Karpas-422 (cell line): ENCODE measurements around the gene COMMD4. TPM values are rescaled to one million over a fixed set of nuclear protein-coding genes. Genes with fewer than 3 reads are reported as not detected.

ENCODE experiments used
- DNase-seq: peaks from one replicate; pipeline ENCODE4 v3.0.0-alpha.2; 2015
- H2AFZ ChIP-seq: fragments of 200-600 bp; sonication (generic); 2 replicates; pipeline ENCODE4 v1.6.1; 2014; ENCODE audit warnings: antibody characterized with exemption, low read length, mixed read lengths
- H3K27ac ChIP-seq: fragments of 200-600 bp; sonication (generic); 2 replicates; pipeline ENCODE4 v1.5.1; 2014; ENCODE audit warnings: mild to moderate bottlenecking, low read length, moderate library complexity
- H3K27me3 ChIP-seq: fragments of 200-600 bp; sonication (generic); 2 replicates; pipeline ENCODE4 v1.6.1; 2014; ENCODE audit warnings: low read length, mixed read lengths
- H3K36me3 ChIP-seq: fragments of 200-600 bp; sonication (generic); 2 replicates; pipeline ENCODE4 v1.6.1; 2014; ENCODE audit warnings: low read length, mixed read lengths; ENCODE audit not compliant: insufficient read depth
- H3K4me1 ChIP-seq: fragments of 200-600 bp; sonication (generic); 2 replicates; pipeline ENCODE4 v1.6.1; 2014; ENCODE audit warnings: mild to moderate bottlenecking, low read length, mixed read lengths
- H3K4me2 ChIP-seq: fragments of 200-600 bp; sonication (generic); 2 replicates; pipeline ENCODE4 v1.6.1; 2014; ENCODE audit warnings: low read length, low read depth, mild to moderate bottlenecking; ENCODE audit not compliant: poor library complexity, severe bottlenecking
- H3K4me3 ChIP-seq: fragments of 200-600 bp; sonication (generic); 2 replicates; pipeline ENCODE4 v1.5.1; 2014; ENCODE audit warnings: mild to moderate bottlenecking, antibody characterized with exemption, low read length, mixed read lengths
- H3K79me2 ChIP-seq: fragments of 200-600 bp; sonication (generic); 2 replicates; pipeline ENCODE4 v1.6.1; 2014; ENCODE audit warnings: mild to moderate bottlenecking, low read length, mixed read lengths
- H3K9ac ChIP-seq: fragments of 200-600 bp; sonication (generic); 2 replicates; pipeline ENCODE4 v1.6.0; 2014; ENCODE audit warnings: low read length
- H3K9me2 ChIP-seq: fragments of 200-600 bp; sonication (generic), shearing (Covaris generic); replicated peaks from 2 replicates; pipeline ENCODE4 v1.6.0; 2014; ENCODE audit warnings: mild to moderate bottlenecking, low read length, moderate library complexity; ENCODE audit not compliant: insufficient read depth
- H3K9me3 ChIP-seq: fragments of 300-700, 200-600 bp; sonication (generic); 2 replicates; pipeline ENCODE4 v1.6.1; 2014; ENCODE audit warnings: low read length, mixed read lengths
- H4K20me1 ChIP-seq: fragments of 200-600 bp; sonication (generic); 2 replicates; pipeline ENCODE4 v1.6.1; 2014; ENCODE audit warnings: mild to moderate bottlenecking, antibody characterized with exemption, low read length, low read depth; ENCODE audit not compliant: insufficient read depth
- total RNA-seq: library from RNA; depleted of rRNA; stranded (reverse); fragments of >200 nt; shearing (Covaris generic); gene quantifications from 2 replicates; pipeline ENCODE4 v1.2.3, GENCODE V29; 2014; ENCODE audit warnings: low replicate concordance

The COMMD4 gene
- total RNA-seq, 1 experiment from 2014 or later, result 43.6 TPM

DNA sequence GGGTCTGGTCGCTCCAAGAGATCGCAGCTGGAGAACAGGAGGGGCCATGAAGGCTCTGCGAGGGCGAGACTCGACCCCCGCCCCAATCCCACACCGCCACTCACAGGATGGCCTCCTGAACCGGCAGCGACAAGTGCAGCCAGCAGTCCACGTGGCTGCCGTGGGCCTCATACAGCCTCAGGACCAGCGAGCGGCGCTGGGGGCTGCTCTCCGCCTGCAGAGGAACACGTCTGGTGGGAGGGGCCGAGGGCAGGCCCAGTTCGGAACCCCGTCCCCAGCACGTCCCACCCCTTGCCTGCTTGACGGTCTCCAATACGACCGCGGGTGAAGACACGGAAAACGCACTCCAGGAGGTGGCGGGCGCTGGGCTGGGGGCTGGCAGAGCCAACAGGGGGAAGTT is 20.1 kb downstream of the COMMD4 start:
- no peak overlapping the region for H3K4me3 ChIP-seq
- H3K9me3 ChIP-seq, result no peaks in the 10 kb centered on the region
- no peak overlapping the region for H3K4me2 ChIP-seq
- no peaks in the 10 kb centered on the region for H3K4me1 ChIP-seq
- H3K79me2 ChIP-seq, result no peaks in the 10 kb centered on the region
- no peak overlapping the region for H3K27ac ChIP-seq
- H4K20me1 ChIP-seq, result no peaks in the 10 kb centered on the region
- H3K9me2 ChIP-seq, result no peaks in the 10 kb centered on the region
- H3K27me3 ChIP-seq, result no peaks in the 10 kb centered on the region
- no peak for DNase-seq
- H2AFZ ChIP-seq, result no peak overlapping the region
- no peak overlapping the region for H3K9ac ChIP-seq
- H3K36me3 ChIP-seq, result no peaks in the 10 kb centered on the region; the same call in 1 of the 2 replicates

DNA sequence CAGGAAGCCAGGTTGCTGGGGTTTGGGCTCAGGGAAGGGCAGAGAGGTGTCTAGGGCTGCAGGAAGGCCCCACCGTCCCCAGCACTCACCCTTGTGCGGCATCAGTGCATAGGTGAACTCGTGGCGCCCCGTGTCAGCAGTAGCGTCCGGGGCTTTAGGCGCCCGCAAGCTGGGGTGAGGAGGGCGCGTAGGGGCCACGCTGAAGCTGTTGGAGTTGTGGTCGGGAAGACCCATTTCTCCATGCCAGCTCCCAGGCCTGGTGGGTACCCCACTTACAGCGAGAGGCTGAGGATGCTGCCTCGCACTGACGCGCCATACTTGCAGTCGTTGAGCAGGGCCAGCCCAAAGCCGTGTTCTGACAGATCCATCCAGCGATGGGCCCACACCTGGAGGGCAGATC is 20.7 kb downstream of the COMMD4 start:
- Histone ChIP-seq H3K9me2 (no peaks in the 10 kb centered on the region), H3K79me2 (no peaks in the 10 kb centered on the region), H3K9me3 (no peaks in the 10 kb centered on the region), H3K36me3 (no peaks in the 10 kb centered on the region; the same call in 1 of the 2 replicates), H3K4me1 (no peaks in the 10 kb centered on the region), H3K9ac (no peak overlapping the region), H2AFZ (no peak overlapping the region), H4K20me1 (no peaks in the 10 kb centered on the region), H3K27me3 (no peaks in the 10 kb centered on the region), H3K27ac (no peak overlapping the region), H3K4me2 (no peak overlapping the region), H3K4me3 (no peak overlapping the region)
- DNase-seq, result no peak

DNA sequence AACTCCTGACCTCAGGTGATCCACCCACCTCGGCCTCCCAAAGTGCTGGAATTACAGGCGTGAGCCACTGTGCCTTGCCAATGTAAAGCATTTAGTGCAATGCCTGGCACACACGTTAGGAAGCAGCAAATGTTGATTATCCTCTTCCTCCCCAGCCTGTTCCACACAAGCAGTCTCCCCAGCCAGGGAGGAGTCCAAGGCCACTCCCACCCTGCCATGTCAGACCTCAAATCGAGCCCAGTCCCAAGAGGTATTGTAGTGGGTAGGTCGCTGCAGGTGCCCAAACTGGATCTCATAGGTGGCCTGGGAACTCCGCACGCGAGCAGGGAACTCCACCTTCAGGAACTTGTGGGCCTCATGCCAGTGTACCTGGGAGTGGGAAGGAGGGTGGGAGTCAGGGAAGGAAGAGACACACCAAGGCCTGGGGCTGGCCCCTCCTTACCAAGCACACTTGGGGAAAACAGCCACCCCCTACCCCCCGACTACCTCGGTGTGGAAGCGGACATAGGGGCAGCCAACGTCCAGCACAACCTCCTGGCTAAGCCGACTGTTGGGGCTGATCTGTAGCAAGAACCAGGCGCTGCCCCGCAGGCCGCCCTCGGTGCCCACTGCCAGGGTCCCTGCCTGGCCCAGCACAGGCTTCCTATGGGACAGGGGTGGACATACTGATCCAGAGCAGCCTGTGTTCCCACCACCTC is 22.3 kb downstream of the COMMD4 start:
- H3K4me1 ChIP-seq, result no peaks in the 10 kb centered on the region
- no peak overlapping the region for H3K9ac ChIP-seq
- DNase-seq, result no peak
- H3K9me2 ChIP-seq, result no peaks in the 10 kb centered on the region
- no peak overlapping the region for H3K4me2 ChIP-seq
- H4K20me1 ChIP-seq, result no peaks in the 10 kb centered on the region
- H3K4me3 ChIP-seq, result no peak overlapping the region
- H3K79me2 ChIP-seq, result no peaks in the 10 kb centered on the region
- H3K9me3 ChIP-seq, result no peaks in the 10 kb centered on the region
- no peak overlapping the region for H3K27ac ChIP-seq
- H3K27me3 ChIP-seq, result no peaks in the 10 kb centered on the region
- H3K36me3 ChIP-seq, result no peaks in the 10 kb centered on the region; the same call in 1 of the 2 replicates
- H2AFZ ChIP-seq, result no peak overlapping the region

DNA sequence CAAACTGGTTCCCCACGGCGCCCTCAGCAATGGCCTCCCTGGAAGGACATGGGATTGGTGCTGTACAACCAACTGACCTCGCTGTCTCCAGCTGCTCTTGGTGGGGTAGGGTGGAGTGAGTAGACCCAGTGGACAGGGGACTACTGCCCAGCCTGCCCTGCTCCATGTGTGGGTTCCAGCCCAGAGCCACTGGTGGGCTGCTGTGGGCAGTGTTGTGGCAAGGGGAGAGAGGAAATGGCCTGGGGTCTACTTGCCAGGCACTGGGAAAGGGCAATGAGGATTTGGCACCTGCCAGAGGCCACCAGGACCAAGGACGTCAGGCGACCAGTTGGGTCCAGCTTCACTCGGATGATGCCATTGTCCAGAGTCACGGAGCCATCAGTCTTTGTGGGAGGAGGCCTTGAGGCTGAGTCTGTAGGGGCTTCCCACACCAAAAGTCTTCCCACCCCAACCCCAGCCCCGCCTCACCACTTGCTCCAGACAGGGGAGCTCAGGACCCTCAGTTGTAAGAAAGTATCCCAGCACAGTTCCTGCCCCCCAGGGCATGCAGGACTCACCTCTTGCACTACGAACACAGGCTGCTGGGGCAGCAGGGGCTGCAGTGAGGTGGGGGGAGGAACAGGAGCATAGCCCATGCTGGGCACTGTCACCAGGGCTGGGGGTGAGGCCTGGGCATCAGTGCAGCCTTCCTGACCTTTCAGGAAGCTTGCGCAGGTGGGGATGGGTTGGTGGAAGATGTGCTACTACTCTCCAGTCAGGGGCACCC is 23.1 kb downstream of the COMMD4 start:
- H3K4me2 ChIP-seq, result no peak overlapping the region
- no peak overlapping the region for H3K4me3 ChIP-seq
- H3K27me3 ChIP-seq, result no peaks in the 10 kb centered on the region
- H2AFZ ChIP-seq, result no peak overlapping the region
- H3K9ac ChIP-seq, result no peak overlapping the region
- H4K20me1 ChIP-seq, result no peaks in the 10 kb centered on the region
- no peaks in the 10 kb centered on the region; the same call in 1 of the 2 replicates for H3K36me3 ChIP-seq
- DNase-seq, result no peak
- no peaks in the 10 kb centered on the region for H3K4me1 ChIP-seq
- H3K9me3 ChIP-seq, result no peaks in the 10 kb centered on the region
- H3K27ac ChIP-seq, result no peak overlapping the region
- no peaks in the 10 kb centered on the region for H3K79me2 ChIP-seq
- H3K9me2 ChIP-seq, result no peaks in the 10 kb centered on the region

DNA sequence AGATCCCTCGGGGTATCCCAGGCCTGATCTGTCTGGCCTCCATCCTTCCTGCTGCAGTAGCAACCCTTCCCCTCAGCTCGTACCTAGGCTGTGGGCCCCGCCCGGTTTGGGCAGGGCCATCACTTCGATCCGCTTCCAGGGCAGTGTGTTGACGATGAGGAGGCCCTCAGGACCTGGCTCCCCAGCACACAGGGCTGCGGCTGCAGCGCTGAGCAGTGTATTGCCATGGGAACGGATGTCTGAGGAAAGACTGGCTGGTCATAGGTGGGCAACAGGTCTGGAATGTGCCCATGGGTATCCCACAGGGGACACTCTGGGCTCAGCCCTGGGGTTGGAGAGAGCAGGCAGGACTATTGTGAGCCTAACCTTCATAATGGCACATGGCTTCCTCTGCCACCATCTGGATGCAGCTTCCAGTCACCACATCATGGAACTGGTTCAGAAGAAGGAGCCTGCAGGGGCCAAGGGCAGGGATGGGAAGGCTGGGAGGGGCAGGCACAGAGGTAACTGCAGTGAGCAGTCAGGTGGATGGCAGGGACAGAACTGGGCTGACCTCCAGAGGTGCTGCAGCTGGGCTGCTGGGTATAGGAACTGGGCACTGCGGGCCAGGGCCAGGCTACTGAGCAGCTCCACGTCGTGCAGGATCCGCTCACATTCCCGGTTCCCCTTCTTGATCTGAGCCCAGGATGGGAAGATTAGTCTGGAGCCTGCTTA is 23.8 kb downstream of the COMMD4 start:
- H3K9ac ChIP-seq, result no peak overlapping the region
- no peaks in the 10 kb centered on the region for H3K27me3 ChIP-seq
- H3K4me3 ChIP-seq, result no peak overlapping the region
- no peaks in the 10 kb centered on the region; the same call in 1 of the 2 replicates for H3K36me3 ChIP-seq
- no peak overlapping the region for H3K27ac ChIP-seq
- H3K4me2 ChIP-seq, result no peak overlapping the region
- no peak overlapping the region for H2AFZ ChIP-seq
- H3K4me1 ChIP-seq, result no peaks in the 10 kb centered on the region
- H3K9me3 ChIP-seq, result no peaks in the 10 kb centered on the region
- H3K79me2 ChIP-seq, result no peaks in the 10 kb centered on the region
- no peaks in the 10 kb centered on the region for H4K20me1 ChIP-seq
- no peaks in the 10 kb centered on the region for H3K9me2 ChIP-seq
- DNase-seq, result no peak

DNA sequence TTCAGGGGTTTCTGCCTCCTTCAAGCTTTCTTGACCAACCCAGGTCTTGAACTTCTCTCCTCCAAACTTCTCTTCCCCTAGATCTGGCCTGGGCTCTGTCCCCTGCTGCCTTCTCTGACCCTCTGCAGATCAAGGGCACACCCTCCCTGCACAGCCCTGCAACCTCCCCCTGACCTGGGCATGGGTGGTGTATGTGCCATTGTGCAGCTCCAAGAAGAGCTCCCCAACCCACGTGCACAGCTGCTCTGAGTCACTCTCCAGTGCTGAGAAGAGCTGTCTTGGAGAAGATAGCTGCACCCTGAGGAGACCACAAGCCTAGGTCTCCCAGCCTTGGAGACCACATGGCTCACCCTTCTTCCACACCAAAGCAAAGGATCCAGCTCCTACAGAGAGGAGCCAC is 24.5 kb downstream of the COMMD4 start:
- Histone ChIP-seq H3K4me2 (no peak overlapping the region), H4K20me1 (no peaks in the 10 kb centered on the region), H3K9ac (no peak overlapping the region), H3K9me2 (no peaks in the 10 kb centered on the region), H3K4me3 (no peak overlapping the region), H3K4me1 (no peaks in the 10 kb centered on the region), H3K27ac (no peak overlapping the region), H3K36me3 (no peaks in the 10 kb centered on the region; the same call in 1 of the 2 replicates), H3K9me3 (no peaks in the 10 kb centered on the region), H3K79me2 (no peaks in the 10 kb centered on the region), H2AFZ (no peak overlapping the region), H3K27me3 (no peaks in the 10 kb centered on the region)
- DNase-seq, result no peak

DNA sequence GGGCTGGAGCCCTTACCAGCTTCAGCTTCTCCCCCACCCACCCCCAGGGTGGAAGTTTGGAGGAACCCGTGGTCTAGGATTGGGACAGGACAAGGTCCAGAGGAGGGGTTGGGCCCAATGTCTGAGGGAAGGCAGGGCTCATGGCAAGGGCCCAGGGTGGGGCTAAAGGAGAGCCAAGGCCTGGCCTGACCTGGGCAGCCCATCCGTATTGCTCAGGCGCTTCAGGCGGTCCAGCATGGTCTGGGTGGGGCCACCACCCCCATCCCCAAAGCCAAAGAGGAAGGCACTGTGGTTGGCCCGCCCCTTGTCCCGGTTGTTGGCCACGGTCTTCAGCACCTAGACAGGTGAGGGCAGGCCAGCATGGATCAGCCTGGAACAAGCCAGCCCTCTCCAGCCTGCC is 25.0 kb downstream of the COMMD4 start:
- Histone ChIP-seq H3K4me2 (no peak overlapping the region), H3K9ac (no peak overlapping the region), H3K79me2 (no peaks in the 10 kb centered on the region), H4K20me1 (no peaks in the 10 kb centered on the region), H3K27ac (no peak overlapping the region), H3K36me3 (no peaks in the 10 kb centered on the region; the same call in 1 of the 2 replicates), H3K9me2 (no peaks in the 10 kb centered on the region), H3K27me3 (no peaks in the 10 kb centered on the region), H3K4me3 (no peak overlapping the region), H3K9me3 (no peaks in the 10 kb centered on the region), H2AFZ (no peak overlapping the region), H3K4me1 (no peaks in the 10 kb centered on the region)
- DNase-seq, result no peak

DNA sequence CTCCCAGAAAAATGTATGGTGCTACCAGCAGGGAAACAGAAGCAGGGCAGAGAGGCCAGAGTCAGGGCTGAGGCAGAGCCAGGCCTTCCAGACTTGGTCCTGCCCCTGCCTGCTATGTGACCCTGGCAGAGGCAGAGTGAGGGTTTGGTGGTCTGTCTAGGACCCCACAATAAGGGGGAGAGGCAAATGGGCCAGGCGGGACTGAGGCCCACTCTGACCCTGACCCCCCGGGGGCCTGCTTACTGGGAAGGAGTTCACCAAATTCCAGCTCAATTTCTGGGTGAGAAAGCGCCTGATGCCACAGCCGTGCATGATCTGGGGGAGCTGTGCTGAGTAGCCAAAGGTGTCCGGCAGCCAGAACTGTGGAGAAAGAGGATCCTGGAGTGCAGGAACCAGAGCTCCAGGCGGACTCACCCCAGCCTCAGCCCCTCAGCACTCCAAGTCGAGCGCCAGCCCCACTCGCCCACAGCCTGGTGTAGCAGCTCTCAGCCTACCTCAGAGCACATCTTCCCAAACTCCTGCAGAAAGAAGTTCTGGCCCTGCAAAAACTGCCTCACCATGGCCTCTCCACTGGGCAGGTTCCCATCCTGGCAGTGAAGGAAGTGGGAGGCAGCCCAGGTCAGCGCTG is 25.6 kb downstream of the COMMD4 start:
- H3K79me2 ChIP-seq, result no peaks in the 10 kb centered on the region
- no peaks in the 10 kb centered on the region for H3K4me1 ChIP-seq
- H3K9me3 ChIP-seq, result no peaks in the 10 kb centered on the region
- H3K36me3 ChIP-seq, result no peaks in the 10 kb centered on the region; the same call in 1 of the 2 replicates
- H3K9ac ChIP-seq, result no peak overlapping the region
- no peak for DNase-seq
- no peaks in the 10 kb centered on the region for H4K20me1 ChIP-seq
- H3K27me3 ChIP-seq, result no peaks in the 10 kb centered on the region
- H3K4me3 ChIP-seq, result no peak overlapping the region
- H2AFZ ChIP-seq, result no peak overlapping the region
- no peak overlapping the region for H3K4me2 ChIP-seq
- H3K9me2 ChIP-seq, result no peaks in the 10 kb centered on the region
- H3K27ac ChIP-seq, result no peak overlapping the region
